WTC11 (cell line): ENCODE results near the gene PDE4A. TPM values are rescaled to one million over a fixed set of nuclear protein-coding genes. Genes with fewer than 3 reads are reported as not detected.

Source experiments
- ATAC-seq: fragments of 200-7000 bp; cut with Tn5 transposase; 2 replicates; pipeline ENCODE4 v1.10.0; 2021; ENCODE audit warnings: mild to moderate bottlenecking, moderate library complexity
- CTCF ChIA-PET: fragments of 300-600 bp; sonication (Branson Sonifier 250); formaldehyde crosslinking; loops from one replicate; lab custom pipeline; 2021; ENCODE audit warnings: antibody characterized with exemption; lab: Charles Lee
- POLR2A ChIA-PET: fragments of 350-600 bp; sonication (Branson Sonifier 250); formaldehyde crosslinking; loops from one replicate; lab custom pipeline; 2021; ENCODE audit warnings: antibody characterized with exemption; lab: Charles Lee
- DNase-seq: peaks from one replicate; pipeline ENCODE4 v3.0.0; 2021; ENCODE audit warnings: low spot score
- H3K27ac Mint-ChIP-seq: 2 replicates; pipeline ENCODE4 v1.8.0; 2021; ENCODE audit warnings: mixed read lengths
- H3K27me3 Mint-ChIP-seq: 2 replicates; pipeline ENCODE4 v1.8.0; 2021; ENCODE audit warnings: low read depth, mild to moderate bottlenecking, moderate library complexity, mixed read lengths
- H3K36me3 Mint-ChIP-seq: 2 replicates; pipeline ENCODE4 v1.8.0; 2021; ENCODE audit warnings: mixed read lengths
- H3K4me1 Mint-ChIP-seq: 2 replicates; pipeline ENCODE4 v1.8.0; 2022; ENCODE audit warnings: mixed read lengths
- H3K4me3 Mint-ChIP-seq: 2 replicates; pipeline ENCODE4 v1.8.0; 2021; ENCODE audit warnings: mild to moderate bottlenecking, moderate library complexity, mixed read lengths
- H3K9me3 Mint-ChIP-seq: 2 replicates; pipeline ENCODE4 v1.8.0; 2021; ENCODE audit warnings: mixed read lengths
- ATF3 ChIP-seq: sonication (generic); formaldehyde crosslinking; conservative IDR thresholded peaks from 2 replicates; pipeline ENCODE4 v1.8.1; 2022; ENCODE audit warnings: mild to moderate bottlenecking, missing genetic modification reagents
- CBFB ChIP-seq: sonication (generic); formaldehyde crosslinking; IDR thresholded peaks from 2 replicates; pipeline ENCODE4 v1.8.1; 2022; ENCODE audit warnings: mild to moderate bottlenecking, low read depth, missing genetic modification reagents
- E2F5 ChIP-seq: sonication (generic); formaldehyde crosslinking; IDR thresholded peaks from 2 replicates; pipeline ENCODE4 v1.8.1; 2022; ENCODE audit warnings: mild to moderate bottlenecking, moderate library complexity, missing genetic modification reagents
- ESRRA ChIP-seq: sonication (generic); formaldehyde crosslinking; IDR thresholded peaks from 2 replicates; pipeline ENCODE4 v1.8.1; 2022; ENCODE audit warnings: mild to moderate bottlenecking, missing genetic modification reagents, borderline replicate concordance
- ETV6 ChIP-seq: sonication (generic); formaldehyde crosslinking; IDR thresholded peaks from 2 replicates; pipeline ENCODE4 v1.8.1; 2022; ENCODE audit warnings: mild to moderate bottlenecking, missing genetic modification reagents
- FOXP1 ChIP-seq: sonication (generic); formaldehyde crosslinking; IDR thresholded peaks from 2 replicates; pipeline ENCODE4 v1.8.0; 2022; ENCODE audit warnings: missing genetic modification reagents, mild to moderate bottlenecking, moderate library complexity, borderline replicate concordance
- FOXP4 ChIP-seq: sonication (generic); formaldehyde crosslinking; IDR thresholded peaks from 2 replicates; pipeline ENCODE4 v1.8.0; 2022; ENCODE audit warnings: mild to moderate bottlenecking, missing genetic modification reagents
- GTF2I ChIP-seq: fragments of 250-450 bp; sonication (Bioruptor Pico); conservative IDR thresholded peaks from 2 replicates; pipeline ENCODE4 v1.4.0; 2021; ENCODE audit warnings: mild to moderate bottlenecking
- HMGA2 ChIP-seq: fragments of 250-450 bp; sonication (Bioruptor Pico); IDR thresholded peaks from 2 replicates; pipeline ENCODE4 v1.4.0; 2021; ENCODE audit warnings: mild to moderate bottlenecking, moderate library complexity
- MXD4 ChIP-seq: fragments of 250-450 bp; sonication (Bioruptor Pico); IDR thresholded peaks from 2 replicates; pipeline ENCODE4 v1.8.0; 2021; ENCODE audit warnings: mild to moderate bottlenecking, moderate library complexity, borderline replicate concordance
- NR1H2 ChIP-seq: sonication (generic); formaldehyde crosslinking; IDR thresholded peaks from 2 replicates; pipeline ENCODE4 v1.9.0; 2021; ENCODE audit warnings: mild to moderate bottlenecking, moderate library complexity, missing genetic modification reagents
- SOX15 ChIP-seq: fragments of 250-450 bp; sonication (Bioruptor Pico); IDR thresholded peaks from 2 replicates; pipeline ENCODE4 v1.9.0; 2021; ENCODE audit warnings: mild to moderate bottlenecking
- SP1 ChIP-seq: sonication (generic); formaldehyde crosslinking; conservative IDR thresholded peaks from 2 replicates; pipeline ENCODE4 v1.8.1; 2022; ENCODE audit warnings: missing genetic modification reagents
- STAT6 ChIP-seq: sonication (generic); formaldehyde crosslinking; conservative IDR thresholded peaks from 2 replicates; pipeline ENCODE4 v1.8.1; 2023; ENCODE audit warnings: mild to moderate bottlenecking, low read depth, missing genetic modification reagents, moderate library complexity
- USF2 ChIP-seq: sonication (generic); formaldehyde crosslinking; IDR thresholded peaks from 2 replicates; pipeline ENCODE4 v1.8.1; 2023; ENCODE audit warnings: mild to moderate bottlenecking, missing genetic modification reagents, moderate library complexity
- ZMAT4 ChIP-seq: fragments of 250-450 bp; sonication (Bioruptor Pico); IDR thresholded peaks from 2 replicates; pipeline ENCODE4 v1.9.0; 2021; ENCODE audit warnings: mild to moderate bottlenecking
- ZNF121 ChIP-seq: sonication (generic); formaldehyde crosslinking; IDR thresholded peaks from 2 replicates; pipeline ENCODE4 v1.8.0; 2023; ENCODE audit warnings: missing genetic modification reagents
- ZNF263 ChIP-seq: sonication (generic); formaldehyde crosslinking; IDR thresholded peaks from 2 replicates; pipeline ENCODE4 v1.8.1; 2022; ENCODE audit warnings: low read depth, mild to moderate bottlenecking, moderate library complexity, missing genetic modification reagents
- ZNF281 ChIP-seq: sonication (generic); formaldehyde crosslinking; IDR thresholded peaks from 2 replicates; pipeline ENCODE4 v1.8.0; 2023; ENCODE audit warnings: mild to moderate bottlenecking, missing genetic modification reagents
- ZNF317 ChIP-seq: sonication (generic); formaldehyde crosslinking; IDR thresholded peaks from 2 replicates; pipeline ENCODE4 v1.8.1; 2023; ENCODE audit warnings: low read depth, mild to moderate bottlenecking, moderate library complexity, missing genetic modification reagents, borderline replicate concordance
- ZNF416 ChIP-seq: fragments of 250-450 bp; sonication (Bioruptor Pico); IDR thresholded peaks from 2 replicates; pipeline ENCODE4 v1.9.0; 2021; ENCODE audit warnings: mild to moderate bottlenecking, inconsistent platforms
- ZNF423 ChIP-seq: fragments of 250-450 bp; sonication (Bioruptor Pico); IDR thresholded peaks from 2 replicates; pipeline ENCODE4 v2.1.2; 2022; ENCODE audit warnings: mild to moderate bottlenecking, moderate library complexity
- ZNF425 ChIP-seq: fragments of 250-450 bp; sonication (Bioruptor Pico); conservative IDR thresholded peaks from 2 replicates; pipeline ENCODE4 v1.9.0; 2021; ENCODE audit warnings: mild to moderate bottlenecking
- total RNA-seq: library from RNA; stranded (reverse); gene quantifications from 3 replicates; pipeline ENCODE4 v1.2.3, GENCODE V29; 2021

PDE4A gene
- total RNA-seq, 1 experiment from 2014 or later: 5.9 TPM

- TF ChIP-seq STAT6 (no peak), NR1H2 (no peak)
These were observed 77.0 kb downstream of the PDE4A start (continued) for GRCh38 chr19:10497371-10497770.

GRCh38 chr19:10499550-10500246 lies 79.4 kb downstream of the PDE4A start:
- H3K4me3 Mint-ChIP-seq: peak overlapping the region; percentile 59
- peak overlapping the region; percentile 98 for H3K27ac Mint-ChIP-seq
- H3K4me1 Mint-ChIP-seq: peaks cover 22% of the 10 kb centered on the region
- ChIA-PET POLR2A (interaction anchor here (0.6 kb wide), 1 partner anchor 35 kb away, joined by 3 read pairs; no protein-coding TSS in a partner anchor), CTCF (interaction anchor here (0.7 to 2.4 kb wide), 6 partner anchors 11 to 283 kb away, joined by 3 to 11 read pairs (median 6); no protein-coding TSS in a partner anchor)
- H3K27me3 Mint-ChIP-seq: 0 out of 2 replicates have a peak, but pooled peaks cover 4% of the 10 kb centered on the region
- H3K36me3 Mint-ChIP-seq: peaks cover 28% of the 10 kb centered on the region
- ATAC-seq: peak; percentile 59
- no peaks in the 10 kb centered on the region for H3K9me3 Mint-ChIP-seq
- peak; percentile 46 for DNase-seq
- TF ChIP-seq ZNF121 (CRISPR knock-in tag): peak; percentile 97
- 0 out of 2 replicates have a peak, but pooled peaks have one; percentile 2 for TF ChIP-seq FOXP1 (CRISPR knock-in tag)
- TF ChIP-seq SP1 (CRISPR knock-in tag): 0 out of 2 replicates have a peak, but pooled peaks have one; percentile 31
- no peak for TF ChIP-seq MXD4
- TF ChIP-seq ZNF423 (CRISPR knock-in tag): no peak
- no peak for TF ChIP-seq USF2 (CRISPR knock-in tag)
- no peak for TF ChIP-seq FOXP4 (CRISPR knock-in tag)
- no peak for TF ChIP-seq ESRRA (CRISPR knock-in tag)
- no peak for TF ChIP-seq ZMAT4
- TF ChIP-seq GTF2I (CRISPR knock-in tag): no peak
- no peak for TF ChIP-seq ATF3 (CRISPR knock-in tag)
- 0 out of 2 replicates have a peak, but pooled peaks have one; percentile 47 for TF ChIP-seq E2F5
- TF ChIP-seq SOX15 (CRISPR knock-in tag): no peak
- no peak for TF ChIP-seq ZNF425 (CRISPR knock-in tag)
- no peak for TF ChIP-seq HMGA2 (CRISPR knock-in tag)
- TF ChIP-seq ZNF281 (CRISPR knock-in tag): no peak
- no peak for TF ChIP-seq ZNF416
- TF ChIP-seq ZNF263: no peak
- no peak for TF ChIP-seq ZNF317 (CRISPR knock-in tag)
- no peak for TF ChIP-seq ETV6 (CRISPR knock-in tag)
- TF ChIP-seq CBFB: no peak
